MM.1S (cell line): ENCODE measurements around the gene TSPAN7.

Experiments used
- DNase-seq: peaks from one replicate; pipeline ENCODE4 v3.0.0-alpha.2; 2015
- H2AFZ ChIP-seq: fragments of 300-600 bp; sonication (generic); 2 replicates; pipeline ENCODE4 v1.6.0; 2016; ENCODE audit warnings: antibody characterized with exemption, low read length
- H3F3A ChIP-seq: fragments of 300-600 bp; sonication (generic); 2 replicates; pipeline ENCODE4 v1.6.1; 2016; ENCODE audit warnings: mild to moderate bottlenecking, antibody characterized with exemption, low read length, moderate library complexity, mixed read lengths; ENCODE audit not compliant: insufficient read depth
- H3K27ac ChIP-seq: fragments of 300-600 bp; sonication (generic); 2 replicates; pipeline ENCODE4 v1.5.1; 2016; ENCODE audit warnings: mild to moderate bottlenecking, low read length
- H3K27me3 ChIP-seq: fragments of 300-600 bp; sonication (generic); replicated peaks from 2 replicates; pipeline ENCODE4 v1.6.0; 2016; ENCODE audit warnings: low read length; ENCODE audit not compliant: insufficient read depth
- H3K36me3 ChIP-seq: fragments of 300-600 bp; sonication (generic); replicated peaks from 2 replicates; pipeline ENCODE4 v1.6.1; 2016; ENCODE audit warnings: mild to moderate bottlenecking, low read length, mixed read lengths; ENCODE audit not compliant: insufficient read depth
- H3K4me1 ChIP-seq: fragments of 300-600 bp; sonication (generic); 2 replicates; pipeline ENCODE4 v1.6.1; 2016; ENCODE audit warnings: low read length, mixed read lengths
- H3K4me2 ChIP-seq: fragments of 300-600 bp; sonication (generic); 2 replicates; pipeline ENCODE4 v1.6.0; 2016; ENCODE audit warnings: low read depth, low read length
- H3K4me3 ChIP-seq: fragments of 300-600 bp; sonication (generic); 2 replicates; pipeline ENCODE4 v1.5.1; 2016; ENCODE audit warnings: low read length, mixed read lengths
- H3K79me2 ChIP-seq: fragments of 300-600 bp; sonication (generic); 2 replicates; pipeline ENCODE4 v1.6.1; 2016; ENCODE audit warnings: mixed run types, low read length, mixed read lengths
- H3K9ac ChIP-seq: fragments of 300-600 bp; sonication (generic); 2 replicates; pipeline ENCODE4 v1.6.1; 2016; ENCODE audit warnings: low read length, mixed read lengths
- H3K9me2 ChIP-seq: fragments of 300-600 bp; sonication (generic); replicated peaks from 2 replicates; pipeline ENCODE4 v1.6.1; 2016; ENCODE audit warnings: mild to moderate bottlenecking, low read length, mixed read lengths; ENCODE audit not compliant: insufficient read depth
- H3K9me3 ChIP-seq: fragments of 300-600 bp; sonication (generic); replicated peaks from 2 replicates; pipeline ENCODE4 v1.6.1; 2016; ENCODE audit warnings: mild to moderate bottlenecking, low read length, mixed read lengths; ENCODE audit not compliant: insufficient read depth
- H4K20me1 ChIP-seq: fragments of 300-600 bp; sonication (generic); 2 replicates; pipeline ENCODE4 v1.6.1; 2016; ENCODE audit warnings: mild to moderate bottlenecking, low read length, moderate library complexity, mixed read lengths; ENCODE audit not compliant: insufficient read depth
- CTCF ChIP-seq: fragments of 300-600 bp; sonication (generic); IDR thresholded peaks from 2 replicates; pipeline ENCODE4 v1.5.1; 2016; ENCODE audit warnings: antibody characterized with exemption, low read length, mixed read lengths
- EZH2 ChIP-seq: fragments of 300-600 bp; sonication (generic); optimal IDR thresholded peaks from 2 replicates; pipeline ENCODE3; 2017; ENCODE audit warnings: low read depth, mild to moderate bottlenecking, antibody characterized with exemption, low read length, mixed read lengths
- EZH2phosphoT487 ChIP-seq: fragments of 300-600 bp; sonication (generic); IDR thresholded peaks from 2 replicates; pipeline ENCODE4 v1.6.1; 2018; ENCODE audit warnings: antibody characterized with exemption, low read length

The TSPAN7 gene

DNA sequence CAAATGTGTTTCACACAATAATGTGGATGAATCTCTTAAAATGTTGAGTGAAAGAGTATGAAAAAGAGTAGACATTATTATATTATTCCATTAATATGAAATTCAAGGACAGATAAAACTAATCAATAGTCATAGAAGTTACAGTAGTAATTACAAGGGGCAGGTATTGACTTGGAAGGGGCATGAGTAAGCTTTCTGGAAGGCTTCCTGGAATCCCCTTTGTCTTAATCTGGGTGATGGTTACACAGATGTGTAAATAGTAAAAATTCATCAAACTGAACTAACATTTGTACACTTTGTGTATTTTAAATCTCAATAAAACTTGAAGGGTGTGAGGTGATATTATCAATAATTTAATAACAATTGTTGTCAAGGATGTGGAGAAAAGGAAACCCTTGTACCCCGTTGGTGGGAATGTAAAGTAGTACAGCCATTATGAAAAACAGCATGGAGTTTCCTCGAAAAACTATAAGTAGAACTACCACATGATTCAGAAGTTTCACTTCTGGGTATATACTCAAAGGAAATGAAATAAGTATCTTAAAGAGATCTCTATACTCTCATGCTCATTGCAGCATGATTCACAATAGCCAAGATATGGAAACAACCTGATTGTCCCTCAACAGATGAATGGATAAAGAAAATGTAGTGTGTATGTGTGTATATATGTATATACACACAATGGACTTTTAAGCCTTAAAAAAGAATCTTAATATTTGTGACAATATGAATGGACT, 143.0 kb downstream of the TSPAN7 start:
- no peak for DNase-seq
- Histone ChIP-seq H3K9me3 (no peaks in the 10 kb centered on the region), H3K27me3 (no peaks in the 10 kb centered on the region), H3K4me3 (no peak overlapping the region), H2AFZ (no peak overlapping the region), H3K9ac (no peak overlapping the region), H3K9me2 (no peaks in the 10 kb centered on the region), H3F3A (no peaks in the 10 kb centered on the region), H3K4me1 (peaks cover 16% of the 10 kb centered on the region), H3K79me2 (no peaks in the 10 kb centered on the region), H3K36me3 (no peaks in the 10 kb centered on the region), H4K20me1 (no peaks in the 10 kb centered on the region), H3K4me2 (peak overlapping the region; percentile 27; the same call in 1 of the 2 replicates), H3K27ac (no peak overlapping the region)
- TF ChIP-seq CTCF (no peak), EZH2 (no peak), EZH2phosphoT487 (no peak)

DNA sequence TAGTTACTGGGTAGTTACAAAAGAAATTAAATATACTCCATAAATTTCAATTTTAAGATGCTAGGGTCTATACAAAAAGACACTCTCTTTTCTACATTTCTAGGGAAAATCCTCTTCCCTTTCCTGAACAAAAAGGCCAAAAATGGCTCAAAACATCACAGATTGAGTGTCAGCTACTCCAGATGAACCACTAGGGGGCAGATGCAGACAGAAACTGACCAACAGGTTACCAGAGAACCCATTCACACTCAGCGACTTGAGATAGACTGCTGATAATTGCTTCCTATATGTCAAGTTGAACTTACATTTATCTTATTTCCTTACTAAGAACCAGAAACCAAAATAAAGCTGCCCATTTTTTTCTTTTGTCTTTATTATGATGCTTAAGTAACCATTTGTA, 156.5 kb downstream of the TSPAN7 start:
- no peaks in the 10 kb centered on the region for H3K9me3 ChIP-seq
- peak; percentile 45 for TF ChIP-seq CTCF
- TF ChIP-seq EZH2phosphoT487: no peak
- TF ChIP-seq EZH2: no peak
- H3K4me1 ChIP-seq: no peaks in the 10 kb centered on the region
- H4K20me1 ChIP-seq: no peaks in the 10 kb centered on the region
- H3K9ac ChIP-seq: no peak overlapping the region
- no peak overlapping the region for H2AFZ ChIP-seq
- peak; percentile 21 for DNase-seq
- H3K27ac ChIP-seq: no peak overlapping the region
- no peaks in the 10 kb centered on the region for H3K36me3 ChIP-seq
- H3K9me2 ChIP-seq: no peaks in the 10 kb centered on the region
- H3K27me3 ChIP-seq: no peaks in the 10 kb centered on the region
- H3K79me2 ChIP-seq: no peaks in the 10 kb centered on the region
- no peak overlapping the region for H3K4me3 ChIP-seq
- no peak overlapping the region for H3K4me2 ChIP-seq
- H3F3A ChIP-seq: no peaks in the 10 kb centered on the region

- TF ChIP-seq EZH2phosphoT487 (no peak), CTCF (no peak), EZH2 (no peak)
- no peaks in the 10 kb centered on the region for H3F3A ChIP-seq
- no peaks in the 10 kb centered on the region for H3K36me3 ChIP-seq
- no peaks in the 10 kb centered on the region for H3K9me3 ChIP-seq
- H4K20me1 ChIP-seq: no peaks in the 10 kb centered on the region
- no peak overlapping the region for H2AFZ ChIP-seq
- DNase-seq: no peak
- H3K27me3 ChIP-seq: no peaks in the 10 kb centered on the region
- H3K27ac ChIP-seq: no peak overlapping the region
- H3K4me1 ChIP-seq: no peaks in the 10 kb centered on the region
- no peaks in the 10 kb centered on the region for H3K79me2 ChIP-seq
- H3K4me3 ChIP-seq: no peak overlapping the region
- H3K9me2 ChIP-seq: no peaks in the 10 kb centered on the region
- H3K9ac ChIP-seq: no peak overlapping the region
- H3K4me2 ChIP-seq: no peak overlapping the region
Measured at GRCh38 chrX:38718311-38718710, 157.0 kb downstream of the TSPAN7 start.
